ENCODE data around the gene GP1BB. TPM values are rescaled to one million over a fixed set of nuclear protein-coding genes. Genes with fewer than 3 reads are reported as not detected.

GP1BB gene
- total RNA-seq, 1 experiment from 2014 or later = 4.3 TPM

DNA sequence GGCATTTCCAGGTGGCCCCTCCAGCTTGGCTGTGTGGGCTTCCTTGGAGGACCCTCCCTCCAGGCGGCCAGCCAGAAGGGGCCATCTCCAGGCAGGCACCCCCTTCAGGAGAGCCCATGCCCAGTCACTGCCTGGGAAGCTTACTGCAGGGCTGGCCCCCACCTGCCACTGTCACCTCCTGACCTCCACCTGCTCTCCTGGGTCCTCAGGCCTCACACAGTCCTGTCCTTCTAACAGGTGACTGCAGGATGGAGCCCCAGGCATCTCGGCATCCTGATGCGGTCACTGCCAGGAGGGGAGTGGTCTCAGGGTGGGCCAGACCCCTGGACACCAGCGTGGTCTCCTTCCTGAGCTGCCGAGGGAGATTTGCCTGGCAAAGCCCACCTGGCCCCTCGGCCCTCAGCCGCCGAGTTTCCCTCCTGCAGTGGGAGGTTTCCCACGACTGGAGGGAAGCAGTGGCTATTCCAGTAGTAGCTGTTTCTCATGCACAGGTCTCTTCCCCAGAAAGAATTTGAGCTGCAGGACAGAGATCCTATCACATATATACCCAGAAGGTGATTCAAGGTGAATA lies 50.2 kb downstream of the GP1BB start:
- no peak overlapping the region for H3K27ac Mint-ChIP-seq

More for the DNA sequence above, 50.2 kb downstream of the GP1BB start:
- Mint-ChIP-seq H3K4me1 (no peaks in the 10 kb centered on the region), H3K36me3 (no peaks in the 10 kb centered on the region), H3K27me3 (ENCODE audit: low read depth) (peaks cover 46% of the 10 kb centered on the region), H3K9me3 (no peaks in the 10 kb centered on the region), H3K4me3 (no peak overlapping the region)
- ChIA-PET POLR2A (no interaction called here), CTCF (interaction anchor here (0.7 to 2.3 kb wide), 7 partner anchors 20 to 420 kb away, joined by 3 to 12 read pairs (median 5); no protein-coding TSS in a partner anchor)
- DNase-seq (ENCODE audit: low spot score) (peak; percentile 8), ATAC-seq (no peak)
- no peak for TF ChIP-seq ATF6 (CRISPR knock-in tag; IDR thresholded peaks at IDR 0.05)
- no peak for TF ChIP-seq NFATC4 (CRISPR knock-in tag; IDR thresholded peaks at IDR 0.05)
- TF ChIP-seq HMGA2 (CRISPR knock-in tag; IDR thresholded peaks at IDR 0.05) = no peak
- TF ChIP-seq ZNF671 (CRISPR knock-in tag; IDR thresholded peaks at IDR 0.05) = no peak
- no peak for TF ChIP-seq ZNF263 (CRISPR knock-in tag; IDR thresholded peaks at IDR 0.05; ENCODE audit: low read depth)
- TF ChIP-seq ZNF423 (CRISPR knock-in tag; IDR thresholded peaks at IDR 0.05) = no peak
- TF ChIP-seq, protein P1, sequence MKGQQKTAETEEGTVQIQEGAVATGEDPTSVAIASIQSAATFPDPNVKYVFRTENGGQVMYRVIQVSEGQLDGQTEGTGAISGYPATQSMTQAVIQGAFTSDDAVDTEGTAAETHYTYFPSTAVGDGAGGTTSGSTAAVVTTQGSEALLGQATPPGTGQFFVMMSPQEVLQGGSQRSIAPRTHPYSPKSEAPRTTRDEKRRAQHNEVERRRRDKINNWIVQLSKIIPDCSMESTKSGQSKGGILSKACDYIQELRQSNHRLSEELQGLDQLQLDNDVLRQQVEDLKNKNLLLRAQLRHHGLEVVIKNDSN (CRISPR knock-in tag; IDR thresholded peaks at IDR 0.05) = no peak
- TF ChIP-seq NR3C1 (CRISPR knock-in tag; conservative IDR thresholded peaks at IDR 0.05; ENCODE audit: low read depth) = no peak
- TF ChIP-seq, protein P2, sequence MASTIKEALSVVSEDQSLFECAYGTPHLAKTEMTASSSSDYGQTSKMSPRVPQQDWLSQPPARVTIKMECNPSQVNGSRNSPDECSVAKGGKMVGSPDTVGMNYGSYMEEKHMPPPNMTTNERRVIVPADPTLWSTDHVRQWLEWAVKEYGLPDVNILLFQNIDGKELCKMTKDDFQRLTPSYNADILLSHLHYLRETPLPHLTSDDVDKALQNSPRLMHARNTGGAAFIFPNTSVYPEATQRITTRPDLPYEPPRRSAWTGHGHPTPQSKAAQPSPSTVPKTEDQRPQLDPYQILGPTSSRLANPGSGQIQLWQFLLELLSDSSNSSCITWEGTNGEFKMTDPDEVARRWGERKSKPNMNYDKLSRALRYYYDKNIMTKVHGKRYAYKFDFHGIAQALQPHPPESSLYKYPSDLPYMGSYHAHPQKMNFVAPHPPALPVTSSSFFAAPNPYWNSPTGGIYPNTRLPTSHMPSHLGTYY (CRISPR knock-in tag; IDR thresholded peaks at IDR 0.05) = no peak
- TF ChIP-seq SMAD3 (CRISPR knock-in tag; IDR thresholded peaks at IDR 0.05; ENCODE audit: borderline replicate concordance) = no peak
- TF ChIP-seq, protein P3, sequence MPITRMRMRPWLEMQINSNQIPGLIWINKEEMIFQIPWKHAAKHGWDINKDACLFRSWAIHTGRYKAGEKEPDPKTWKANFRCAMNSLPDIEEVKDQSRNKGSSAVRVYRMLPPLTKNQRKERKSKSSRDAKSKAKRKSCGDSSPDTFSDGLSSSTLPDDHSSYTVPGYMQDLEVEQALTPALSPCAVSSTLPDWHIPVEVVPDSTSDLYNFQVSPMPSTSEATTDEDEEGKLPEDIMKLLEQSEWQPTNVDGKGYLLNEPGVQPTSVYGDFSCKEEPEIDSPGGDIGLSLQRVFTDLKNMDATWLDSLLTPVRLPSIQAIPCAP (CRISPR knock-in tag; IDR thresholded peaks at IDR 0.05) = no peak

Other genes starting within 250 kb of the GP1BB start
- 49.6 to 57.9 TPM (median 49.9 TPM) in 3 replicates for gene UFD1, start 244.3 kb upstream of the GP1BB start, total RNA-seq (2021)
- 34.4 to 38.1 TPM (median 35.0 TPM) in 3 replicates for gene CDC45, start 243.6 kb upstream of the GP1BB start, total RNA-seq (2021)
- 1.0 to 1.9 TPM (median 1.5 TPM) in 3 replicates for gene CLDN5, start 199.1 kb upstream of the GP1BB start, total RNA-seq (2021)
- 12.6 to 22.4 TPM (median 15.2 TPM) in 3 replicates for gene SEPTIN5, start 9.0 kb upstream of the GP1BB start, total RNA-seq (2021)
- 7.9 to 12.8 TPM (median 9.3 TPM) in 3 replicates for gene TBX1, start 37.2 kb downstream of the GP1BB start, total RNA-seq (2021)
- gene GNB1L, start 131.3 kb downstream of the GP1BB start, total RNA-seq (2021) = 18.0 to 21.7 TPM (median 19.4 TPM) in 3 replicates
- gene RTL10, start 131.3 kb downstream of the GP1BB start, total RNA-seq (2021) = 19.2 to 21.5 TPM (median 20.6 TPM) in 3 replicates
- 30.8 to 38.0 TPM (median 36.1 TPM) in 3 replicates for gene COMT, start 218.2 kb downstream of the GP1BB start, total RNA-seq (2021)
- gene TXNRD2, start 218.3 kb downstream of the GP1BB start, total RNA-seq (2021) = 15.9 to 18.8 TPM (median 18.8 TPM) in 3 replicates

All from WTC11 (cell line).